Epithelial cell of prostate (primary cell): ENCODE data around the gene PIEZO1.
"Not testable (repeated sequence)": the region's sequence is repeated elsewhere in the genome, so short reads cannot be mapped to it uniquely, and the experiment has no call there.

Experiments used
- DNase-seq: peaks from one replicate; pipeline ENCODE4 v3.0.0-alpha.2; 2011; ENCODE audit warnings: low read depth, low spot score
- H3K27ac ChIP-seq: fragments of 450-650 bp; 2 replicates; pipeline ENCODE4 v1.5.1; 2017; ENCODE audit warnings: mild to moderate bottlenecking

Gene PIEZO1

DNA sequence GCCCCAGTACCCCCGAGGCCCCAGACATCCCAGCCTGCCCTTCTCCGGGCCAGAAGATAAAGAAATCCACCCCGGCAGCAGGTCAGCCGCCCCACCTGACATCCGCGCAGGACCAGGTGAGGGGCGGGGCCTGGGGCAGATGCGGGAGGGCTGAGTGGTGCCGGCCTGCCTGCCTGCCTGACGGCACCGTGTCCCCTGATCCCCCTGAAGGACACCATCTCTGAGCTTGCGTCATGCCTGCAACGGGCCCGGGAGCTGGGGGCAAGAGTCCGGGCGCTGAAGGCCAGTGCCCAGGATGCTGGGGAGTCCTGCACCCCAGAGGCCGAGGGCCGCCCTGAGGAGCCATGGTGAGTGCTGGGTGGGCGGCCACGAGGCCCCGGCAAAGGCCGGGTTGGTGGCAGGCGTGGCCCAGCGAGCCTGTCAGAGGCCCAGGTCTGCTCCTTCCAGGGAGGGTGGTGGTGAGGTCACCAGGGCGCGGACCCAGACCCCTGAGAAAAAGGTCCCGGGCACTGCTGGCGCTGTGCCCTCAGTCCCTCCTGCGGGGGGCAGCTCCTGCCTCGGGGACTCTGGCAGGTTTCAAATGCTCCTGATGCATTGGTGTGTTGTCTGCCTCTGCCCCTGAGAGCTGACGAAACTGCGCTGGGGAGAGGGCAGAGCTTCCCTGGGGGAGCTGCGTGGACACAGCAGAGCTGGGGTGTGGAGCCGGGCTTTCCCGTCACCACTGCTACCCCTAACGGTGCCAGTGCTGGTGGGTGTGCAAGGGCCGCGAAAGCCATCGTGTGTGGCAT is 19.7 kb upstream of the PIEZO1 start:
- no peak overlapping the region for H3K27ac ChIP-seq
- DNase-seq, result no peak

DNA sequence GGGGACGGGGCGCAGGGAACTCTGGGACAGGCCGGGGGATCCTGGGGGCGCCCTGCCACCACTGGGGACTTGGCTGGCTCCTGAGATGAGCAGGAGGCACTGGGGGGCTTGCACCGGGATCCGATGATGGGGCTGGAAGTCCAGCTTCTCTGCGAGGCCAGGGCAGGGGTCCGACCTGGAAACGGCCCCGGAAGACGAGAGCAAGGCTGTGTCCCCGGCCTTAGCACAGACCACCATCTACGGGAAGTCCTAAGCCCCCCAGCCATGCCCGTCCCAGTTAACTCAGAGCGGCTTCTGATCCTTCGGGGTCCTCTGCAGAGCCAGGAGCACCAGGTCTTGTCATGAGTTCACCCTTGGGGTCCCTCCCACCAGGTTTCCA is 19.1 kb upstream of the PIEZO1 start:
- no peak for DNase-seq
- no peak overlapping the region for H3K27ac ChIP-seq

DNA sequence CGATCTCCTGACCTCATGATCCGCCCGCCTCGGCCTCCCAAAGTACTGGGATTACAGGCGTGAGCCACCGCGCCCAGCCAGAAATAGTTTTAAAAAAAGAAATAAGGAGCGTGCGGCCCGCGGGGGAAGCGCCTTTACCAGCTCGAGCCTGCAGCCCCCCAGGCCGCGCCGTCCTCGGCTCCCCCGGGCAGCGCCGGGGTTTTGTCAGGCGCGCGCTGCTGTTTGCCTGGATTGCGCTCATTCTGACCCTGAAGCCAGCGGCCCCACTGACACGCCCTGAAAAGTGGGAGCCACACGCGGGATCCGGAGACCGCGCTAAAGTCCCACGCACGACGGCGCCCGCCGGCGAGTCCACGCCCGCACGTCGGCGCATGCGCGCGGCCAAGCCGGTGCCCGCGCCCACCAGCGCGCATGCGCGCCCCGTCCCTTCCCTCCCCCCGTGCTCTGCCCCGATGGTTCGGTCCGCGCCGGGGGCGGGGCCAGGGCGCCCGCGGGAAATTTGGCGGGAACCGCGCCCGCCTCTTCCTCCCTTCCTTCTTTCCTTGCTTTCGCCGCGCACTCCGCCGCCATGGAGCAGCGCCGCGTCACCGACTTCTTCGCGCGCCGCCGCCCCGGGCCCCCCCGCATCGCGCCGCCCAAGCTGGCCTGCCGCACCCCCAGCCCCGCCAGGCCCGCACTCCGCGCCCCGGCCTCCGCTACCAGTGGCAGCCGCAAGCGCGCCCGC is 18.4 kb upstream of the PIEZO1 start, which contains the start of gene CDT1:
TSS of gene CDT1 (plus strand) at position 526 of the 724 bp plus-strand sequence. CDS start at position 569, 43 bp downstream.
- peak within 1 kb of the TSS; percentile 39 for H3K27ac ChIP-seq
- DNase-seq, result no peak

DNA sequence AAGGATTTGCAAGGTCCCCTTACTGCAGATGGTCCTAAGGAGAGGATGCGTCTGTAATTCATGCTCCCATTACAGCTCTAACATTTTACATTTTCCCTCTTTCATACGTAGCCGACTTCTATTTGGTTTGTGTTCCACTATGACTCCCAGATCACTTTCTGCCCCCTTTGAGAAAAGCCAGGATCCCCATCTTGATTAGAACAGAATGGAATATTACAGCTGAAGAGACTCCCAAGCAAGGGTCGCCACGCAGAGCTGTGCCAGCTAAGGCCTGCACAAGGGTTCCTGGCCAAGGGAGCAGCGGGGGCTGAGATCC is 15.2 kb upstream of the PIEZO1 start:
- no peak overlapping the region for H3K27ac ChIP-seq
- DNase-seq, result no peak

DNA sequence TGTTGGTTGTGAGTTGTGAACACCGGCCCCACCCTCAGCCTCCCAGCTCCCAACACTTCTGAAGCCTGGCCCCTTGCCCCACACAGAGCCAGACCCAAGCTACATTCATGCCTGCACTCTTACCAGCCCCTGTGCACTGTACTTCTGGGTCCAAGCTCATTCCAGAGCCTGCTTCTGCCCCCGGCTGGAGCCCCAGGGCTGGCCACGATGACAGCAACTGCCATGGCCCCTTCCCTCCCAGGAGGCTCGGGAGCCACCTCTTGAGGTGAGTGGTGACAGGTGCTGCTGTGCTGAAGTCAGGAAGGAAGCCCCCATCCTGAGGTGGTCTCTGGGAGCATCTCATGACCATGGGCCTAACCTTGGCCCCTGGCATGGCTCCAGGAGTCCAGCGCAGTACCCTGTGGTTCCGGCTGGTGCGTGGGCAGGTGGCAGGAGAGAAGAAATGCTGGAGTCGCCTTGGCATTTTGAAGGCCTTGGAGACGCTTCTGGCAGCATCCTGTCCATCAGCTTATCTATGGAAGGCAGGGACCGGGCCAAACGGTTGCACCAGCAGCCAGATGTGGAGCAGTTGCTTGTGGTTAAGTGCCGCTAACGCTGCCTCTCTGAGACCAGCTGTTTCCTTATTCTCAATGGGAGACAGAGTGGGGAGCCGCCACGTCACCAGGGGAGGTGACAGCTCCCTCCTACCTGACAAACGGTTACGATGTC is 14.7 kb upstream of the PIEZO1 start:
- H3K27ac ChIP-seq, result no peak overlapping the region

DNA sequence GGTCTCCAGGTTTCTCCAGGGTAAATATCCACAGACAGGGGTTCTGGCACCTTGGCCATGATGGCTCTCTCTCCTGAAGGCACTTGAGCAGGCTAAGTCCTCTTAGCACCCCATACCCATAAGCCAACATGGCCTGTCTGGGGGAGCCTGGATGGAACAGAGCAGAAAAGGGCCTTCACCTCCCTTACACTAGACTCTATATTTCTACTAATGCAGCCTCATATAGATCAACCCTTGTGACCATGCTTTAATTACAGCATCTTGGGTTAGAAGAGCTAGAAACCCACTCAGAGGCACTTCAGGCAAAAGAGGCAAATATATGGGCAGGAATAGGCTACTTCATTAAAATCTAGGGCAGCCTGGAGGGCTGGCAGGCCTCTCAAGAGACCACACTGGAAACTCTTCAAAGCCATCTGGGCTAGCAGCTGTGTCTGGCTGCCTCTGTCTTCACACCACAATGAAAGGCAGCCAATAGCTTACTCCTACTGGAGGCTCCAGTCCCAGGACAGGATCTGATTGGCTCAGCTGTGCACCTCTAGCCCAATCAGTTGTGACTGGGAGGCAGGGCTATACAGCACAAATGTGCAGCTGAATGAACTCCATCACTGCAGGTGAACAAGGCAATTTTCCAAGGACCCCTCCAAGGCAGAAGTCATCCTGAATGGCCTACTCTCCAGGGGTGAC is 13.9 kb upstream of the PIEZO1 start:
- H3K27ac ChIP-seq, result no peak overlapping the region

More for the DNA sequence above, 14.7 kb upstream of the PIEZO1 start:
- no peak for DNase-seq

DNA sequence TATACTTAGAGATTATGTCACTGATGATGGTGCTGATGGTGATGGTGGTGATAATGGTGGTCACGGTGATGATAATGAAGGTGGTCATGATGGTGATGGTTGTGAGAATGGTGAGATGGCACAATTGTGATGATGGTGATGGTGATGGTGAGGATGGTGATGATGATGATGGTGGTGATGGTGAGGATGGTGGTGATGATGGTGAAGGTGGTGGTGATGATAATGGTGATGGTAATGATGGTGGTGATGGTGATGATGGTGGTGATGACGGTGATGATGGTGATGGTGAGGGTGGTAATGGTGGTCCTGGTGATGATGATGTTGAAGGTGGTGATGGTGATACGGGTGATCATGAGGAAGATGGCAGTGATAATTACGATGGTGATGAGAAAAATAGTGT is 13.1 kb upstream of the PIEZO1 start:
- H3K27ac ChIP-seq, result no peak overlapping the region
- no peak for DNase-seq

More for the DNA sequence above, 13.9 kb upstream of the PIEZO1 start:
- DNase-seq, result no peak

DNA sequence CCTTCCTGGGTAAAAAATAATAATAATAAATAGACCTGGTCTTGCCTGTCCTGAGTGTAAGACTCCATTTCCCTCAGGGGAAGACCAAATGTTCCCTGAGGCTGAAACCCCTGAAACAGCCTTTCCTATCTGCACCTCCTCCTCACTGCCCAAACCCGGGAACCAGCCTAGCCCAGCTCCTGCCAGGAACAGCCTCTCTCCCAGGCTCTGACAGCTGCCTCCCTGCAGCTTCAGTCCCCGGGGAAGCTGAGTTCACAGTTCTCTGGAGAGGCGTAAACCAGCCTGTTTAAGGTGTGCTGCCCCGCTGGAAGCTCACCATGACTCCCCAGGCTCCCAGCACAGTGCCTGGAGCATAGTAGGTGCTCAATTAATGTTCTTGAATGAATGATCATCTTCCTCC is 11.3 kb upstream of the PIEZO1 start:
- DNase-seq, result no peak
- H3K27ac ChIP-seq, result no peak overlapping the region

DNA sequence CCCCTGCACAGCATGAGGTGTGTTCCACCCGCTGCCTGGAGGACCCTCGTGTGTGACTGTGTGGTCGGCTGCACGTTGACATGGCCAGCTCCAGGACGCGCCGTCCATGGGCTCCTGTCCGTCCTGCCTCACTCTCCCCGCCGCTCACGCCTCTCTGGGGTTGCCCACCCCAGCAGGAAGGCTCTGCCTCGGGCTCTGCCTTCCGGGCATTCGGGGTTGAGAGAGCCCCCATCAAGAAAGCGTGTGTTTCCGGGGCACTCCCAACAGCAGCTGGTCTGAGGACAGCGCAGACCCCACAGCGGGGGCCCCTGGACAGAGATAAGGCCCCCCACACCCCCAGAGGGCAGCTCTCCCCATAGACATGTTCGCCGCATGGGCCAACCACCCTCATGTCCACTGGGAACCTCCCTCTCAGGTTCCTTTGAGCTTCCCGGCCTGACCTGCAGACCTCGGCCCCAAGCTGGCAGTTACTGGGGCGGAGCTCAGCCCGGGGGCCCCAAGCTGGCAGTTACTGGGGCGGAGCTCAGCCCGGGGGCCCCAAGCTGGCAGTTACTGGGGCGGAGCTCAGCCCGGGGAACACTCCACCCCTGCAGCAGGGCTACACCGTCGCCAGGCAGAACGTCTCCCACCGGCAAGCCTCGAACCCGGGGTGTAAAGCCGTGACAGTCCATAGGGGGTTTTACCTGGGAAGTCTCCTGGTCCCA is 8.4 kb upstream of the PIEZO1 start:
- H3K27ac ChIP-seq, result no peak overlapping the region
- DNase-seq, result no peak

DNA sequence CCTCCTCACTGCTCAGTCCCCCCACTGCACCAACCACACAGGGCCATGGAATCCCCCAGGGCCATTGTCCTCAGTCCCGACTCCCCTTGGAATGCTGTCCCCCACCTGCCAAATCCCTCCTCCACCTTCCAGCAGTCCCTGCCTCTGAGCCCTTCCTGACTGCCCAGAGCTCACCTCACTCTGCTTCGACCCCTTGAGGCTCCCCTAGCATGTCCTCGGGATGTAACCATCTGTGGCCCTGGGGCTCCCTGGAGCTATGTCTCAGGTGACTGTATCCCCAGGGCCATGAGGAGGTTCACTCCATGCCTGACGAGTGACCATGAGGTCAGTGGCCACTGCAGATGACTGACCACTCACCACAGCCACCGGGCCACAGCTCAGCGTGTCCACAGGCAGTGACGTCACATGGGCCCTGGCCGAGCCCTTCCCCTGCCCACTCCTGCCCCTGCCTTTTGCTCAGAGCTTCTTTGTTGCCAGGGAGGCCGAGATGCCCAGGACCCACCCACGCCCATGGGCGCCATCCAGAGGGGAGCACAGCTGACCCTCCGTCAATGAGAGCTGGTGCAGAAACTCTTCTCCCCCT is 7.7 kb upstream of the PIEZO1 start:
- DNase-seq, result no peak
- H3K27ac ChIP-seq, result no peak overlapping the region

DNA sequence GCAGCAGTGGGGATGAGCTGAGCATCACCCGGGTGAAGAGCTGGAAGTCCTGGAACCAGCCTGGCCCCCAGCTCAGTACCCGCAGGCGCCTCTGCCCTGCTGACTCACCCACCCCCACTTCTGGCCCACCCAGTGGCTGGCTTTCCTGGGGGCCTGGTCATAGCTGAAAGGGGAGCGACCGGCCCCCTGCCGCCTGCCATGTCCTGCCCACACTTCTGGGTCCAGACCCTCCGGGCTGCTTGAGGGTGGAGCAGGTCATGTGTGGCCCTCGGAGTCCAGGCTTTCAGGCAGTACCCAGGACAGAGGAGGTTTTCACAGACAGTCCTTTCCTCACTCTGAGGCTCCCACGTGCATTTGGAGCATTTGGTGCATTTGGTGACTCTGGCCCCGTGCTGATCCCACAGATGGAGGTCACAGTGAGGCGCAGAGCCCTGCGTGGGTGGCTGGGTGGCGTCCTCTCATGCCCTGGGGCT is 7.1 kb upstream of the PIEZO1 start:
- DNase-seq, result no peak

DNA sequence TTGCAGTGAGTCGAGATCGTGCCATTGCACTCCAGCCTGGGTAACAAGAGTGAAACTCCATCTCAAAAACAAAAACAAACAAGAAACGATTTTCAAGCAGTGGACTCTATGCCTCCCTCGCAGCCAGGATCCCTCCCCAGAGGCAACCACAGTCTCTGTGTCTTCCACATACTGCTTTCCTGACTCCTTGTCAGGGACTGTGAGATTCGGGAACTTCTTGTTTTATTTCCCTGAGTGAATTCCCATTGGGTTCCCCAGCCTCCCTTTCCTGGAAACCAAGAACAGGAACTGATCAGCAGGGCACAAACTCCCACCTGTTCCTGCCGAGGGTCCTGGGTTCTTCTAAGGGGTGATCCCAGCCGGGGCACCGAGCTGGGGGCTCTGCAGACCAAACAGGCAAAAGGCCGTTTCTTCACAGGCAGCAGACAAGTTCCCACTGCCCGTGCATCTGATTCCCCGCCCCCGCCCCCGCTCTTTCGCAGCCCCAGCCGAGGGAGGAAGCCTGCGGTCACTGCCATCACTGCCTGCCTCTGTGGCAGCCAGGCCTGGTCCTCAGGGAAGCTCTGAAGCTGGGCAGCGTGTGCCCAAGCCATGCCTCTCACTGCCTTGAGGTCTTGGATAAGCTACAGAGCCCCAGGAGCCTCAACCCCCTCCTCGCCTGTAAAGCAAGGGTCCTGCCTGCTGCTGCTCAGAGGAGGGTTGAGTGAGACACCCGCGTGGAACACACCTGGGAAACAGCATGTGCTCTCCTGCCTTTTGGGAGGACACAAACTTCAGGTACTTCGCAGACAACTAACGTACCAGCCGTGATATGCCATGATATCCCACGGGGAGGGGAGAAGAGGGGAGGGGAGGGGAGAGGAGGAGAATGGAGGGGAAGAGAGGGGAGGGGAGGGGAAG is 5.5 kb upstream of the PIEZO1 start:
- no peak for DNase-seq
- H3K27ac ChIP-seq, result no peak overlapping the region

More for the DNA sequence above, 7.1 kb upstream of the PIEZO1 start:
- H3K27ac ChIP-seq, result no peak overlapping the region

DNA sequence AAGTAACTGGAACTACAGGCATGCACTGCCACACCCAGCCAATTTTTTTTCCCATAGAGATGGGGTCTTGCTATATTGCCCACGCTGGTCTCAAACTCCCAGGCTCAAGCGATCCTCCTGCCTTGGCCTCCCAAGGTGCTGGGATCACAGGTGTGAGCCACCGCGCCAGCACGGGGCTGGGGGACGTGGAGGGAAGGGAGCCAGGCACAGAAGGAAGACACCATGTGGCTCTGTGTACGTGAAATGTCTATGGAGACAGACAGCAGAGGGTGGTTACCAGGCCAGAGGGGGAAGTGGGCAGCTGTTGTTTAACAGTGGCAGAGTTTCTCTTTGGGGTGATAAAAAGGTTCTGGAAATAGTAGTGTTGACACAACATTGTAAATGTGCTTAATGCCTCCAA is 4.6 kb upstream of the PIEZO1 start:
- H3K27ac ChIP-seq, result no peak overlapping the region

DNA sequence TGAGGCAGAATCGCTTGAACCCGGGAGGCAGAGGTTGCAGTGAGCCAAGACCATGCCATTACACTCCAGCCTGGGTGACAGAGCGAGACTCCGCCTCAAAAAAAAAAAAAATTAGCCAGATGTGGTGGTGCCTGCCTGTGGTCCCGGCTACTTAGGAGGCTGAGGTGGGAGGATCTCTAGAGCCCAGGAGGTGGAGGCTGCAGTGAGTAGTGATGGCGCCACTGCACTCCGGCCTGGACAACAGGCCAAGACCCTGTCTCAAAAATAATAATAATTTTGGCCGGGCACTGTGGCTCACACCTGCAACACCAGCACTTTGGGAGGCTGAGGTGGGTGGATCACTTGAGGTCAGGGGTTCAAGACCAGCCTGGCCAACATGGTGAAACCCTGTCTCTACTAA is 3.7 kb upstream of the PIEZO1 start:
- not testable (repeated sequence) for DNase-seq, H3K27ac ChIP-seq

More for the DNA sequence above, 4.6 kb upstream of the PIEZO1 start:
- DNase-seq, result no peak

DNA sequence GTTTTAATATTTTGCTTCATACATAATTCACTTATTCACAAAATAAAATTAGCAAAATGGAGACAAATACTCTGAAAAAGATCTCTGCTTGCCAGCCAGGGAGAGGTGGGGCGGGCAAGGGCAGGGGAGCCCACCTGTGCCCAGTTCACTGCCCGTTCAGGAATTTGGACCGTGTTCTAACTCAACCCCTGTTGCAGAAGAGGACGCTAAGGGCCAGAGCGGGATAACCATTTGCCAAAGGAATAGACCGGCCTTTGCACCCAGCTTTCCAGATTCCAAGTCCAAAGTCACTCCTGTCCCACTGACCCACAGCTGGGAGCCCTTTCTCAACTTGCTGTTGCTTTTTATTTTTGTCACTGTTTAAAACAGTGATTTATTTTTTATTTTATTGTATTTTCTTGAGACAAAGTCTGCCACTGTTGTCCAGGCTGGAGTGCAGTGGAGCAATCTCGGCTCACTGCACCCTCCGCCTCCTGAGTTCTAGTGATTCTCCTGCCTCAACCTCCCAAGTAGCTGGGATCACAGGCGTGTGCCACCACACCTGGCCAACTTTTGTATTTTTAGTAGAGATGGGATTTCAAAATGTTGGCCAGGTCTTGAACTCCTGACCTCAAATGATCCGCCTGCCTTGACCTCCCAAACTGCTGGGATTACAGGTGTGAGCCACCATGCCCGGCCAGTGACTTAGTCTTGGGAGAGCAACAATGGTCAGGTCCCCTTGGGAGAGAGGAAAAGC is 2.7 kb upstream of the PIEZO1 start:
- no peak for DNase-seq
- no peak overlapping the region for H3K27ac ChIP-seq

DNA sequence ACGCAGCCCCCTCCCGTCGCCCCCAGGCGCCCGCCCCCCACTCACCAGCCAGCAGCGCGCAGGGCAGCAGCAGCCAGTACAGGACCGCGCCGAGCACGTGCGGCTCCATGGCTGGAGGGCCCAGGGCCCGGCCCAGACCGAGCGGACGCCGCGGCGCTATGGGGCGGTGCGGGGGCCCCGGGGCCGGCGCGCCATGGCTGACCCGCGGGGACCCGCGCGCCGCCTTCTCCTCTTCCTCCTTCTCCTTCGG is 239 bp downstream of the PIEZO1 start:
- H3K27ac ChIP-seq, result peak overlapping the region; percentile 94

DNA sequence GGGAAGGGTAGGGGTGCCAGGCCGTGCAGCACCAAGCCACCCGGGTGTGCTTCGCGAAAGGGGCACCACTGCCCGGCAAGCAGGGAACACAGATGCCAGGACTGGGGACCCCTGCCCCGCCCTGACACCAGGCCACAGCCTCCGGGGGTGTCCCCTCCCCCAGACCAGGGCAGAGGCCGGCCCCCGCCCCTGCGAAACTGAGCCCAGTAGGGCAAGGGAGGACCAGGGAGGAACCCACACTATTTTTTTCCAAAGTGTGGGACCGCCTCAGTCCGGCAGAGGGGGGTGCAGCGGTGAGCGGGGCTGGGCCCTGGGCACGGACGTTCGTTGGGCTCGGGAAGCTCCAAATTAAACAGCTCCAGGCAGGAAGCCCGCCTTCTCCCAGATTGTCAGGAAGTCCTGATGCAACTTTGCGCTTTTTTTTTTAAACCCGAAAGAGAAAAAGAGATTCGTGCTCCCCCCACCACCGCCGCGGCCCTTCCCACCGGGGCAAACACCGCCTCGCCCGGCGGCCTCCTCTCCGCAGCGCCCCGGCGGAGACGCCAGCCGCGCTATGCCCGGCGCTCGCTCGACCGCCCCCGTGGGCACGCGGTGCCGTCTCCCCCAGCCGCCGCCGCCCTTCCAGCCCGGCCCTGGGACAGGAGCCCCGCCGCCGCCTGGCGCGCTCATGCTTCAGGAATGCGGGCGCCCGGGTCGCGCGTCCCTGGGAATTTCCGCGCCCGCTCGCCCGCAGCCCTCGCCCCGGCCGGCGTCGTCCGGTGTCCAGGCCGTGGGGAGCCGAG is 755 bp downstream of the PIEZO1 start:
- DNase-seq, result no peak
- H3K27ac ChIP-seq, result peak overlapping the region; percentile 94

More for the DNA sequence above, 239 bp downstream of the PIEZO1 start:
- no peak for DNase-seq
